ENCODE measurements around the gene TRIP10. TPM values are rescaled to one million over a fixed set of nuclear protein-coding genes. Genes with fewer than 3 reads are reported as not detected.

The TRIP10 gene
- total and polyA plus RNA-seq, 2 of the 4 experiments (the other 2 are of a cell fraction), result 39.1 to 47.0 TPM

GRCh38 chr19:6772028-6772865, 32.8 kb downstream of the TRIP10 start, which contains the start of gene VAV1:
VAV1 (plus strand) TSS chr19:6772708; CDS start chr19:6772808, 100 bp downstream.
- DNase-seq, result no peak
- TF ChIP-seq MXI1 (IDR thresholded peaks at IDR 0.05; ENCODE audit: borderline replicate concordance, low read depth, low read length), result no peak
- no peak for TF ChIP-seq CEBPB (IDR thresholded peaks at IDR 0.05; ENCODE audit: low read depth, low read length)
- no peak for TF ChIP-seq SMC3 (IDR thresholded peaks at IDR 0.05; ENCODE audit: low read depth, low read length)
- TF ChIP-seq RAD21 (IDR thresholded peaks at IDR 0.05; ENCODE audit: low read length), result no peak
- TF ChIP-seq NFE2L2 (IDR thresholded peaks at IDR 0.05; ENCODE audit: low read depth, low read length), result no peak
- no peak for TF ChIP-seq CHD1 (IDR thresholded peaks at IDR 0.05; ENCODE audit: low read depth, low read length)
- no peak for TF ChIP-seq RFX5 (IDR thresholded peaks at IDR 0.05; ENCODE audit: low read depth, low read length)
- TF ChIP-seq USF2 (IDR thresholded peaks at IDR 0.05; ENCODE audit: low read depth, low read length), result no peak
- no peak for TF ChIP-seq BHLHE40 (IDR thresholded peaks at IDR 0.05; ENCODE audit: low read depth, low read length)
- no peak for TF ChIP-seq RCOR1 (IDR thresholded peaks at IDR 0.05; ENCODE audit: insufficient replicate concordance, low read length)
- no peak for TF ChIP-seq MAZ (IDR thresholded peaks at IDR 0.05; ENCODE audit: borderline replicate concordance, low read depth, low read length)
- no peak for TF ChIP-seq FOS (IDR thresholded peaks at IDR 0.05; ENCODE audit: low read depth, low read length)
- TF ChIP-seq POLR2A (IDR thresholded peaks at IDR 0.05; ENCODE audit: low read depth, low read length), result no peak
- no peak for TF ChIP-seq ELK1 (IDR thresholded peaks at IDR 0.05; ENCODE audit: borderline replicate concordance, low read depth, low read length)
- TF ChIP-seq CTCF (conservative IDR thresholded peaks at IDR 0.05; ENCODE audit: low read depth, low read length), result no peak; the same call in 1 of the 2 replicates

More at GRCh38 chr19:6772028-6772865, 32.8 kb downstream of the TRIP10 start, which contains the start of gene VAV1:
- no peaks in the 10 kb centered on the region for H3K9me3 ChIP-seq (ENCODE audit: control insufficient read depth, insufficient read depth, low read length)
- H3K14ac ChIP-seq (replicated peaks; ENCODE audit: low read depth, low read length), result no peak within 1 kb of the TSS
- H4K20me1 ChIP-seq (ENCODE audit: insufficient read depth, low read length), result no peaks in the 10 kb centered on the region
- no peak within 1 kb of the TSS for H2BK20ac ChIP-seq (ENCODE audit: low read depth, low read length)
- WGBS, 2 experiments (ENCODE audit: extremely low coverage in 2 of 2, insufficient read length in 1 of 2), result 77% methylated on average over 6 of the region's 25 CpGs; no CpG with 5 or more reads in 1 of the 2 experiments
- no peak within 1 kb of the TSS for H3K4me3 ChIP-seq (ENCODE audit: insufficient read depth, low read depth, low read length)
- H3K36me3 ChIP-seq (ENCODE audit: control insufficient read depth, insufficient read depth, low read length), result no peaks in the 10 kb centered on the region
- dilution Hi-C loops (cut with HindIII; ENCODE audit: low sequenced_read_pairs, unreplicated experiment), result no loop called here
- H2AFZ ChIP-seq (replicated peaks; ENCODE audit: low read length, poor library complexity), result no peak within 1 kb of the TSS
- no peak within 1 kb of the TSS for H4K8ac ChIP-seq (ENCODE audit: low read depth in 2 of 2, low read length in 2 of 2)
- POLR2A ChIA-PET (ENCODE audit: unreplicated experiment), result no interaction called here
- H3K4ac ChIP-seq (ENCODE audit: low read depth, low read length), result no peak within 1 kb of the TSS
- H3K18ac ChIP-seq (ENCODE audit: low read depth, low read length), result no peak within 1 kb of the TSS
- H2AK5ac ChIP-seq (ENCODE audit: low read depth, low read length), result no peak within 1 kb of the TSS
- H3K27me3 ChIP-seq (ENCODE audit: control insufficient read depth, insufficient read depth, low read length), result no peaks in the 10 kb centered on the region; the same call in 1 of the 2 replicates
- intact Hi-C loops (cut with micrococcal nuclease), result no loop called here
- H2BK120ac ChIP-seq (ENCODE audit: low read depth, low read length), result no peak within 1 kb of the TSS
- no peak within 1 kb of the TSS for H4K91ac ChIP-seq (ENCODE audit: insufficient read depth, low read depth, low read length)
- H3K79me1 ChIP-seq (ENCODE audit: low read depth in 1 of 2, low read length in 2 of 2), result no peaks in the 10 kb centered on the region
- ATAC-seq (ENCODE audit: low read depth), result no peak
- H2BK15ac ChIP-seq (ENCODE audit: low read depth, low read length), result no peak within 1 kb of the TSS
- H3K4me2 ChIP-seq (ENCODE audit: low read depth, low read length), result no peak within 1 kb of the TSS
- BruUV-seq (replicated peaks), result no TSS peak
- no peaks in the 10 kb centered on the region for H3K4me1 ChIP-seq (ENCODE audit: control insufficient read depth, insufficient read depth, low read length)
- no peak within 1 kb of the TSS for H2BK5ac ChIP-seq (ENCODE audit: low read depth, low read length, poor library complexity, severe bottlenecking)
- H3K27ac ChIP-seq (ENCODE audit: insufficient read depth, low read length), result no peak within 1 kb of the TSS
- no peak within 1 kb of the TSS for H4K5ac ChIP-seq (ENCODE audit: low read depth, low read length)
- CTCF ChIA-PET, result no interaction called here
- no peak within 1 kb of the TSS for H3K23ac ChIP-seq (ENCODE audit: low read depth, low read length)
- H3K9ac ChIP-seq (ENCODE audit: low read depth, low read length), result no peak within 1 kb of the TSS
- no peak within 1 kb of the TSS for H2AK9ac ChIP-seq (replicated peaks; ENCODE audit: low read depth, low read length, poor library complexity)
- in situ Hi-C loops (cut with MboI; ENCODE audit: low sequenced_read_pairs), result no loop called here
- H3K9me1 ChIP-seq (ENCODE audit: insufficient read depth, low read length), result no peaks in the 10 kb centered on the region
- H3K56ac ChIP-seq (ENCODE audit: extremely low read depth, insufficient read depth, low read length), result no peak within 1 kb of the TSS
